HG03175 (cell line): ENCODE results near the gene ADAM19.
"Not testable (repeated sequence)": the region's sequence is repeated elsewhere in the genome, so short reads cannot be mapped to it uniquely, and the experiment has no call there.

Experiments
- ATAC-seq: cut with Tn5 transposase; IDR thresholded peaks from one replicate; pipeline ENCODE4 v1.9.1; 2021; ENCODE audit warnings: mild to moderate bottlenecking, moderate library complexity; ENCODE audit not compliant: unreplicated experiment

ADAM19 gene

DNA sequence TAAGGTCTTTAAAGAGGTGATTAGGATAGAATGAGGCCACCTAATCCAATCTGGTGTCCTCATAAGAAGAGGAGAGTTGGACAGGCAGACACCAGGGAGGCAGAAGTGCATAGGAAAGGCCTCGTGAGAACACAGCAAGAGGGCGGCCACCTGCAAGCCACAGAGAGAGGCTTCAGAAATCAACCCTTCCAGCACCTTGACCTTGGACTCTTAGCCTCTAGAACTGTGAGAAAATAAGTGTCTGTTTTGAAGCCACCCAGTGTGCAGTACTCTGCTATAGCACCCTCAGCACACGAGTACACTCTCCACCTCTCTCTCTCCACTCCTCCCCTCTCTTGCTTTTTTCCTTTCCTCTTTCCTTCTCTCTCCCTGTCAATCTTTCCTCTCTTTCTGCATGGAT is 88.7 kb downstream of the ADAM19 start:
- ATAC-seq = peak; percentile 41

DNA sequence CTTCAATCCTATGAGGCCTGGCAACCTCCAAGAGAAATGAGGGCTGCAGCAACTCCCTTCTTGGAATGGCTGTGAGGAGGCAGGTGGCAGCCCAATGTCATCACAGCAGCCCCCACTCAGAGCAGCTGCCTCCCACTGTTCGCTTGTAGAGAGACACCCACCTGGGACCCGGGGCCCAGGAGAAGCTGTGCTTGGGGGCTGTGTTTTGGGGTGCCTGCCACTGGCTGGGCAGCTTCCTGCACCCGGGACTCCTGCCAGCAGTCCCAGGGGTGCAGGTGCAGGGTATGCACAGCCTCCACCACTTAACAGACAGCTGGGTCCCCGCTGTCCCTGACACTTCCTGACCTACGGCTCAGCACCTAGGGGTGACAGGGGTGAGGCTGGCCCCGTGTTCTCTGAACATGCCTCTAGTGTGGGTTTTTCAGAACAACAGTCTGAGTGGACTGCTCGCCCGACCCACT is 89.3 kb downstream of the ADAM19 start:
- peak; percentile 32 for ATAC-seq

DNA sequence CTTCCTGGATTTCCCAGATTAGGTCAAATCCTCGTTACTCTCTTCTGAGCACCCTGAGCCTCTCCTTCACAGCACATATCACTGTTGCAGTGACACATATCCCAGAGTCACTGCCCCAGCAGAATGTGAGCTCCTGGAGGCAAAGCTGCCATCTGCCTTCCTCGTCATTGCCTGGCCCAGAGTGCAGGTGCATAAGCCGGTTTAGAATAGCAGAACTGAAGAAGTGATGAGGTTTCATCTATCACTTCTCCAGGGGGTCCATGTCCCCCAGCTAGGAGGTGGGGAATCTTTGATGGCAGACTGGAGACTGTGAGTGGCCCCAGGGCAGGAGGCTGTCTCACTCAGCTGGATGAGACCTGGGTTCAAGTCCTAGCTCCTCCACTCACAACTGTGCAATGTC is 89.8 kb downstream of the ADAM19 start:
- ATAC-seq = no peak

DNA sequence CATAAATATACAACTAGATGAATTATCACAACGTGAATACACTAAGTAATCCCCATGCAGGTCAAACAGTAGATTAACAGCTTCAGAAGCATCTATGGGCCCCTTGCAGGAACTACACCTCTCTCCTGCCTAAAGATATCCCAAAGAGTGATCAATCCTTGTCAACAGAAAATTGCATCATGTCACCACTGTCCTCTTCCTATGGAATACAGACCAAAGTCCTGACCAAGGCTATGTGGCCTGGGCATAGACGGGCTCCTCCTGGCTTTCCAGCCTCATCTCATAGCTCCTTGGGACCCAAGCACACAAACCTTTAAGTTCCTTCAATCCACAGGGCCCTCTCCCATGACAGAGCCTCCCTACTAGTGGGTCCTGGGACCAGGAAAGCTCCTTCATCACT is 90.2 kb downstream of the ADAM19 start:
- no peak for ATAC-seq

DNA sequence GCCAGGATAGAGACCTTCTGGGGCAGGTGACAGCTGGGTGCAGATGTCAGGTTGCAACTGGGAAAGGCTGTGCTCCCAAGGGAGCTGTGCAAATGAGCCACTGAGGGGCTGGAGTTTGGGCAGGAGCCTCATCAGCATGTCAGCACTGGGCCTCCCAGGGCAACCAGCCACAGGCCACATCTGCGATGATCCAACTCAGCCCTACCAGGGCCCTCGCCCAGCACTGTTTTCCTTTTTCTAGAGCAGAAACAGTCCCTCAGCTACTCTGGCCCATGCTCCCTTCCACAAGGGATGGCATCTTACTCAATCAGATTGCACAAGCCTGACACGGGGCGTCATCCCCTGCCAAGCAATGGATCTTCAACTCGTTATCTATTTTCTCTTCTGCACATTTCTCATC is 90.8 kb downstream of the ADAM19 start:
- no peak for ATAC-seq

DNA sequence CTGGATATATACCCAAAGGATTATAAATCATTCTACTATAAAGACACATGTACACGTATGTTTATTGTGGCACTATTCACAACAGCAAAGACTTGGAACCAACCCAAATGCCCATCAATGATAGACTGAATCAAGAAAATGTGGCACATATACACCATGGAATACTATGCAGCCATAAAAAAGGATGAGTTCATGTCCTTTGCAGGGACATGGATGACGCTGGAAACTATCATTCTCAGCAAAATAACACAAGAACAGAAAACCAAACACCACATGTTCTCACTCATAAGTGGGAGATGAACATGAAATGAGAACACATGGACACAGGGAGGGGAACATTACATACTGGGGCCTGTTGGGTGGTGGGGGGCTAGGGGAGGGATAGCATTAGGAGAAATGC is 92.9 kb downstream of the ADAM19 start:
- ATAC-seq = not testable (repeated sequence)

DNA sequence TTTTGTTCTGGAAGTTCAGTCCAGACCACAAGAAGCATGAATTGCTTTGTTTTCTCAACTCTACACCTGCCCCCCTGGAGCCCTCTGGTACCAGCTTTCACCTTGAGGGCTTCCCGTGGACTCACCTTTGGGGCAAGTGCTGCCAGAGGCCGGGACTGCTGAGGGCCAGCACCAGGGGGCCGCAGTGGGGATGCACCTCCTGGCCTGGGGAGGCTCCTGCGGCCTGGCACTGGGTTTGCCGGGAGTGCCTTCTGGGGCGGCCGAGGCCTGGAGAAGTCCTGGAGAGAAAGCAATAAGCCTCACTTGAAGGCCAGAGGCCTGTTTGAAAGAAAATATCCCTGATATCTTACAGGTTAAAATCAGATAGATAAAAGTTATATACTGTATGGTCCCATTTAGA is 93.9 kb downstream of the ADAM19 start:
- no peak for ATAC-seq

DNA sequence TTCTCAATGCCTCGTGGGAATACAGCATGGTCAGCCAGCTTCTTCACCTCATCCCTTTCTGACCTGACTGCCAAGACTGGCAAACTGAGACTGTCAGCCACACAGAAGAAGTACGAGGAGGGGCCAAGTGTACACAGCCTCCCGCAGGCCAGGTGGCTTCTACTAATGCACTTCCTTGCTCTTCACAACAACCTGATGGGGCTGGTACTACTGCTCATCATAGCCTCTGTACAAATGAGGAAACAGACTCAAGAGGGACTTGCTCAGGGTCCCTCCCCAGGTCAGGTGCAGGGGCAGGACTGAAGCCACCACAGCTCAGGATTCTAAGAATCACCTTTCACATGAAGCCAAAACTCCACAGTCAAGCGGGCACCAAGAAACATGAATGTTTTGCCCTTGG is 94.3 kb downstream of the ADAM19 start:
- ATAC-seq = no peak

DNA sequence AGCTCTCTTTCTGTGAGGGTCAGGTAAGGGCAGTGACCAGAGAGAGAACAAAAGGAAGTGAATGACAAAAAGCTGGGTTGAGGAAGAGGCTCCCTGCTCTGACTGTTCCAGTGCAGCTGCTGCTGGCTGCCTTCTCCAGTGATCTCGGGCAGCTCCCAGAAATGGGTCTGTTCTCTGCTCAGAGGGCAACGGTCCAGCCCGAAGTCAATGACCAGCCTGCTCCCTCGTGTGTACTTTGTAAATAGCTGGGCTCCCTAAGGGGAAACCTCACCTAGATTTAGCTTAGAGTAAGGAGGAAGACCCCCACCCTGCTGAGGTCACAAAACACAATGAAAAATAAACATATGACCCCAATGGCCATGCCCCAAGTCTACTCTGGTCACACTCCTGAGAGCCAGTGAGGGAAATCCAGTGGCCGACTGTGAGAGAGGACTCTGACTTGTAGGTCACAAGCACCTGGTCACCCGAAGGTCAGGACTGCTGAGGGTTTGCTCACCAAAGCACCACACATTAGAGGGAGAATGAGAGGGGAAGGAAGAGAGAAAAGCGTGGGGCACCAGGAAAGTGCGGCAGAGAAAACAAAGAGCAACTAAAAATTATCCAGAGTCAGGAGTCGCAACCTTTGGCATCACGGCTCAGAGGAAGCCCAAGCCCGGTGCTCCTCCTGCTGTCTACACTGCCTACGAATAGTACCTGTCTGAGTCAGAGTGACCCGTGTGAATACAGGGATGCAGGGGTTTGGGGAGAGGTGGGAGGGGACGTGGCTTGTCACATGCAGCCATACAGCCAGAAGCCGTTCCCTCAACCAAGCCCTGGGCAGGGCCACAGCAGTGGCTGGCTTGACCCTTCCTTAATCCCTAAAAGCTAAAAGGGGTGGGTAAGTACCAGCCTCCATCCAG is 95.7 kb downstream of the ADAM19 start:
- no peak for ATAC-seq

DNA sequence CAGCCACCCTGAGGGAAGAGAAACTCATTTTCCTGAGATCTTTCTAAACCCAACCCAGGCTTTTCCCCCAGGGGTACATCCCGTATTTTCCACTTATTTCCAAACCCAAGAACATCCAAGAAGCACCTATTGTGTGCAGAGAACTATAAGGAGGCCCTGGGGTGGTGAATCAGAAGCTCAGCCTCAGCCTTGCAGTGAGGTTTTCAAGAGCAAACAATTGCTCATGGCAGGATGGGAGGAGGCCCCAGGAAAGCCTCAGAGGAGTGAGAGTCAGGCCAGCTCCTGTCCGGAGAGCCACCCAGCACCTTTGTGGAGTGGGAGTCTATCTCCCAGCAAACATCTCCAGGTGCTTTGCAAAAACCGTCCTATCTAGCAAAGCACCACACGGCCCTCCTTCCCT is 96.4 kb downstream of the ADAM19 start:
- ATAC-seq = no peak

DNA sequence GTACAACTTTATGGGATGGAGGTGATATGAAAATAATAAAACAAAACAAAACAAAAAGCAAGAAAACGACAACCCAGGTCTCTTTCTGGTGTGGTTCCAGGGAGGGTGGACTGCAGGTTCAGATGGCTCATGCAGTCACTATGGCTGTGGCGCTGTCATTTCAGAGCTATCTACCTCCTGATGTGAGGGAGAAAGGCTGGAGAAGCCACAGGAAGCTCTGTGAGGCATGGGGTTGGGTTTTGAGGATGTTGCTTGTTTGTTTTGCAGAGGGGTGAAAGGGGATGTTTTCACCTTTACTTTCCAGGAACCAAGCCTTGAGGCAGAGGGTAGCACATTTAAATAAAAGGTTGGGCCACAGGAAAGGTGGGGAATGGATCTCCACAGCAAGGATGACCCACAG is 96.8 kb downstream of the ADAM19 start:
- no peak for ATAC-seq

DNA sequence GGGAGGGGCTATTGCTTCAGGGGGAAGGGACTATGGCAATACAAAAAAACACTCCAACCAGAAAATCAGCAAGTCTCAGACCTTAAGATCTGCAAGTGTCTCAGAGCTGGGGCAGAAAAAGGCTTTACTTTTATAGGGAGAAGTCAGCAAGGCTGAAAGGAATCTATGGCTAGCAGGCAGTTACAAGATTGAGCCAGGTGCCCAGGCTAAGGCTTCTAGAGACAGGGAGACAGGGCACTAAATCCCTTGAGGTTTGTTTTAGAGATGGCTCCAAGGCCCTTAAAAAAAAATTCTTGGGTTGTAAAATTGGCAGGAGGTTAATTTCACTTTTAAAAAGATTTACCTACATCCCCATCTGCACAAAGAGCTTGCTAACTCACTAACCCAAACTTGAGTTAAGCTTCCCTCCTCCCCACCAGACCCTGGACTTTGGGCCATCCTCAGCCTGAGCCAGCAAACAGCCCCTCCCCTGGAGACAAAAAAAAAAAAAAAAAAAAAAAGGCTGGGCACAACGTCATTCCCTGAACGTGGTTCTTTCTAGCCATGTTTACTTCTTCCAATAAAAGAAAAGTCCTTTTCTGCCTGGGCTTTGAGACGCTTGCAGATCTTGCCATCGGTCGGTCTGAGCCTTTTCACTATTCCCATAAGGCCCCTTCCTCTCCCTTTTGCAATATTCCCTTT is 97.6 kb downstream of the ADAM19 start:
- no peak for ATAC-seq

DNA sequence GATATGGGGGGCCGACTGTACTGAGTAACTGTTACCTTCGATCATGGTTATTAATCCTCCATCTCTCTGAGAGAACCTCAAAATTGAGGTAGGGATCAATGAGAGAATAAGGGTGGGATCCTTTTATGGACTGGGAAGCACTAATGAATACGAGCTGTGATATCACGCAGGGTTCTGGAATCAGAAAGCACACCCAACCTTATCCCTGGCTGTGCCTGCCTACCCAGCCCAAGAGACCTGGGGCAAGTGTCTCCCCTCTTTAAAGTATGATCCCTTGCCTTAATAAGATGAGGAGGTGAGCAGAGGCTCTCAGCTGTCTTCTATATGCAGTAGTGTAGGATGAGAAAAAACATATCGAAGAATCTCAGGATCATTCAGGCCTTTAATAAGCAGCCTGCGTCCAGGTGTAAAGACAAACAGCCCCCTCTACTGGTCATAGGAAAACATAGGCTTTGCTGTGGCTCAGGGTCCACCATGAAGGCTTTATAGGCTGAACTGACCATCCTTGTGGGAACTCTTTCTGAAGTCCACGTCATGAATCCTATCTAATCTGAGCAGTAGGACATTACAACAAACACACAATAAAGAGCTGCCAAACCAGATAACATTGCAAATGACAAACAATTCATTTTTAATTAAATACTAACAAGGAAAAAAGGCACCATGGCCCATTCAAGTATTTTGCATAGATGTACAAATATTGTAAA is 98.7 kb downstream of the ADAM19 start:
- peak; percentile 49 for ATAC-seq

DNA sequence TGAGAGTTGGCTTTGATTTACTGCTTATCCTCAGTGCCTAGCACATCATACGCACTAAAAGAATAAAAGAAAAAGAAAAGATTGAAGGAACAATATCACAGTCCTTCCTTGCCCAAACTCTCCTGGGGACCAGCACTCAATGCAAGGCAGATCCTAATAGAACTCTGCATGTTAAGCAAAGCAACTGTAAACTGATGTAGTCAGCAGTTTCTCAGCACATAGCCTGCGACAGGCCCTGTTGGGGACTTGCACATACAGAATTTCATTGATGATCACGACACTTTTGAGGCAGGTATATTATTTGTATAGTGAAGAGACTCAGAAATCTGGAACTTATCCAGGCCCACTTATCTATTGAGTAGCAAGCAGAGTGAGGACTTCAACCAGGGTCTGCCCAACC is 100.1 kb downstream of the ADAM19 start:
- ATAC-seq = no peak

DNA sequence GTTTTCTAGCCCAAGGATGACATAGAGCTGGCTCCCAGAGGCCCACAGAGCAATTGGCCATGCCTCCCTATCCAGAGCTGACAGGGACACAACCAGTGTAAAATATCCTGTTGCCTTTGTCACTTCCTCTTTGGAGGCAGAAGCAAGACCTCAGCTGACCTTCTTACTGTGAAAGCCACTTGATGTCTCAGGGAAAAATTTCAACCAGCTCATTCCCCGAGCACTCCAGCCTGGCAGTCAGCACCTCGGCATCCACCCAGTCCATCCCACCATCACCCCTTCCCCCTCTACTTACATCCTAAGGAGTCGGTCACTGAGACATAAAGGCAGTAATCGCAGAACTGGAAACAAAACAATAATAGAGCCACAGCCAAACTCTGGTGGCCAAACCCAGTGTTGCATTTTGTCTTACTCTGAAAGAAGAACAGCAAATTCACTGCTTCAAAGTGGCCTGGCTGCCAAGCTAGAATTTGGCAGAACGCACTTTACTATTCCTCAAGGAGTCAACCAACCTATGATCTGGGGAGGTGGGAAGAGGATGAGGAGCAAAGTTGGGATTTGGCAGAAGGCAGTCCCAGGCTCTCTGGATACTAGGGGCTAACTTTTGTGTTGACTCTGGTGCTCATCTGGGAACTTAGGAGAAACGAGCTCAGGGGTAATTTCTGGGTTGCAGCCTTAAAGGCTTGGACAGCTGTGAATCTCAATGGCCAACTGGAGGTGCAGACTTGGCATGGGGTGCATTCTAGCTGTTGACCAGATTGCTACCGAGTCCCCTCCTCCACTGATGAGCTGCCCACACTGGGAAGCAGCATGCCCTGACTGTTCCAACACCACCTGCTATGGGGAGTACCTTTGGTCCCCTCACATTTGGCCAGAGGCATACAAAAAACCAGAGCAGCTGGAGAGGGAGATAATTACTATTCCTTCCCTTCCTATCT is 101.9 kb downstream of the ADAM19 start:
- ATAC-seq = no peak

DNA sequence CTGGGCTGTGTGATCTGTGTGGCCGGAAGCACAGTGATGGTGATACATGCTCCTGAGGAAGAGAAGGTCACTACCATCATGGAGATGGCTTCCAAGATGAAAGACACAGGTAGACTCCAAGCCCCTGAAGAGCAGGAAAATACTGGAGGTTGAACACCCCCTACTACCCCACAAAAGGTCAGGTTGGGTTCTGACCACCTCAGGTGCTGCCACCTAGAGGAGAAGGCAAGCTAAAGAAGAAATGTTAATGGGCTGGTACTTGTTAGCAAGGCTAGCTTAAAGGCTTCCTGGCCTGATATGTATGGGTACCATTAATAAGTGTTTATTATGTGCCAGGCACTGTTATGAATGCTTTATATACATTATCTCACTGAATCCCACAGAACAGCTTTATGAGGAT is 103.9 kb downstream of the ADAM19 start:
- no peak for ATAC-seq

DNA sequence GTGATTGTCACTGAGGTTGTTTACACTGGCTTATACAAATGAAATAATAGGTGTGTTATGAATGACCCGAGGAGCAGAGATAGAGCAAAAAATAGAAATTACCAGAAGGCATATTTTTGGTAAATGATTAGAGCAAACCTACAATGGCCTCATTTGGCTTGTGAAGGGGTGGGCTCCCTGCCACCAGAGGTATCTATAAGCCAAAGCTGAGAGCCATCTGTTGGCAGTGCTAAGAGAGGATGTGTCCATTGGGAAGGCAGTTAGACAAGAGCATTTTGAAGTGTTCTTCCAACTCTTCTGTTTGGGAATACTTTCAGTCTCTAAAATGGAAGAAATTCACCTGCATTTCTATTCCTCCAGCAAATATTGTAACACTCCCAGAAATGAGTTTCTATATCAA is 104.9 kb downstream of the ADAM19 start:
- no peak for ATAC-seq

DNA sequence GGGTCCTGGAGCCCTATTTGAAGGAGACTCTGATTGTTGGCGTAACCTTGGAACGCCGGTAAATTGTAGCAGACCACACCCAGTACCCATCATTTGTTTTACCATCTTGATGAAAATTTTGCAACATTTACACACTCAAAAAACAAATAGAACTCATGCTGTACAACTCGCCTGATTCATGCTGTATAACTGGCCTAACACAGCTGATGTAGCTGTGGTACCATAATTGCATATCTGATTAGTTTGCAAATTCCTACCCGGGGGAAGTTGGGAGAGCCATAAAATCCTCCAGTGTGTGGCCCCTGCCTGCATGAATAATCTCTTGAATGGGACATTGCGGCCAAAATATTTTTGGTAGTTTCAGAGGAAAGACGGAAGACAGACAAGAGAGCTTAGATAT is 105.9 kb downstream of the ADAM19 start:
- ATAC-seq = no peak

DNA sequence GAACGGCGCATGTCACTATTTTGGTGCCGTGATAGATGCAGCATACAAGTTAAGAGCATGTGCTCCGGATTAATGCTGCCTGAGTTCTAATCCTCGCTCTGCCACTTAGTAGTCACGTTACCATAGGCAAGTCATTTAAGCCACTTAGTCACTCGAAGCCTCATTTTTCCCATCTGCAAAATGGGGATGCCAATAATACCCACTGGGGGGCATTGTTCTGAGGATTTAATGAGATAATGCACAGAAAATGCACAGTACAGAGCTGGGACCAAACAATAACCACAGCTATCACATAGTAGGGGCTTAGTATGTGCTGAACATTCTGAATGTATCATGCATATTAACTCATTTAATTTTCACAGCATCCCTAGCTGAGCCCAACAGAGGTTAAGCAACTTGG is 106.5 kb downstream of the ADAM19 start:
- no peak for ATAC-seq

DNA sequence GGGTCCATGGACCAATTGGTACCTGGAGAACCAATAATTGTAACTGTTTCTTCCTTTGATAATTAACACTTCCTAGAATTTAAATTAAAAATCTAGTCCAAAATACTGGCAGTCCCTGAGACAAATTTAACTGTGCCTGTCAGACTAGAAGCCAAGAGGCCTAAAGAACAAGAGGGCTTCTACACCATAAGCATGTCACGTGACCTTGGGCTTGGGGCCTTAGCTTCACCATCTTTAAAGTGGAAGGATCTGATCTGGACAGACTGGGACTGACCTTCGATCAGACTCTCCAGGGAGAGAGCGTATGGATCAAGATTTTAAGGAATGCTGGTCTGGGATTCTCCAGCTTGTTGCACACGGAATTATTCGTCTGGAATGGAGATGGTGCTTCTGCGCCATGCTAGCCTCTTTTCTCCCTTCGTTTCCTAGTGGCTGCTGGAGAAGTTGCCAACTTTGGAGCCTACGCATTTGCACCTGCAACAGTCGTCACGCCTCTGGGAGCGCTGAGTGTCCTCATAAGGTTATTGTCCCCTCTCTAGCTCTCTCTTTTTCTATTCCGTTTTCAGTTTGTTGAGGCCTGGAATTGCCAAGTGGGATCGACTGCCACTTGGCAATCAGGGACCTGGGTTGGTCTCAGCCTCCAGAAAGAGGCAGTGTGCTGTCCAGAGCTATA is 107.1 kb downstream of the ADAM19 start:
- ATAC-seq = no peak
